Astrocyte of the spinal cord (primary cell): ENCODE data around the gene NDUFV2.
"Not testable (repeated sequence)": the region's sequence is repeated elsewhere in the genome, so short reads cannot be mapped to it uniquely, and the experiment has no call there.

Source experiments
- DNase-seq: peaks from one replicate; pipeline ENCODE4 v3.0.0; 2011; ENCODE audit warnings: low read depth, low spot score
- H3K4me3 ChIP-seq: 2 replicates; pipeline ENCODE4 v1.5.1; 2011; ENCODE audit warnings: low read depth, mild to moderate bottlenecking, low read length, moderate library complexity
- in situ Hi-C: cut with HindIII; loops from 2 replicates; pipeline ENCODE4 v1.10.0; 2017; ENCODE audit warnings: low sequenced_read_pairs
- TF ChIP-seq, protein P1 (sequence below): IDR thresholded peaks from 2 replicates; pipeline ENCODE4 v1.5.1; 2012; ENCODE audit warnings: low read depth, mild to moderate bottlenecking, low read length, inconsistent platforms

Gene NDUFV2

DNA sequence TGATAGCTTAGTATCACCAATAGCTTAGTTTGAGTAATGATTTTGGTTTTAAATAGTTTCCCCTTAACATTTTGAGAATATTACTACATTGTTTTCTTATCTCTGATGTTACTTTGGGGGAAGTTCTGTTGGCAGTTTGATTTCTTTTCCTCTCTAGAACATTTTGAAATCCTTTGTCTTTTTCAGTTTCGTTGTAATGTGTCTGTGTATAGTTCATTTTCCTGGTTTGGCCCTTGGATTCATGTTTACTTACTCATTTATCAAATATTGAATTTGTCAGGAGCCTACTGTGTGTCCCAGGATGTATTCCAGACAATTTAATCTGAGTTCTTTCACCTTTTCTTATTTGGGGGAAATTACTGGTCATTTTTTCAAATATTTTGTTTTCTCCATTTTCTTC lies 50.8 kb downstream of the NDUFV2 start:
- no peak overlapping the region for H3K4me3 ChIP-seq
- no peak for DNase-seq
- in situ Hi-C loops = no loop called here
- TF ChIP-seq, protein P1, sequence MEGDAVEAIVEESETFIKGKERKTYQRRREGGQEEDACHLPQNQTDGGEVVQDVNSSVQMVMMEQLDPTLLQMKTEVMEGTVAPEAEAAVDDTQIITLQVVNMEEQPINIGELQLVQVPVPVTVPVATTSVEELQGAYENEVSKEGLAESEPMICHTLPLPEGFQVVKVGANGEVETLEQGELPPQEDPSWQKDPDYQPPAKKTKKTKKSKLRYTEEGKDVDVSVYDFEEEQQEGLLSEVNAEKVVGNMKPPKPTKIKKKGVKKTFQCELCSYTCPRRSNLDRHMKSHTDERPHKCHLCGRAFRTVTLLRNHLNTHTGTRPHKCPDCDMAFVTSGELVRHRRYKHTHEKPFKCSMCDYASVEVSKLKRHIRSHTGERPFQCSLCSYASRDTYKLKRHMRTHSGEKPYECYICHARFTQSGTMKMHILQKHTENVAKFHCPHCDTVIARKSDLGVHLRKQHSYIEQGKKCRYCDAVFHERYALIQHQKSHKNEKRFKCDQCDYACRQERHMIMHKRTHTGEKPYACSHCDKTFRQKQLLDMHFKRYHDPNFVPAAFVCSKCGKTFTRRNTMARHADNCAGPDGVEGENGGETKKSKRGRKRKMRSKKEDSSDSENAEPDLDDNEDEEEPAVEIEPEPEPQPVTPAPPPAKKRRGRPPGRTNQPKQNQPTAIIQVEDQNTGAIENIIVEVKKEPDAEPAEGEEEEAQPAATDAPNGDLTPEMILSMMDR = no peak

DNA sequence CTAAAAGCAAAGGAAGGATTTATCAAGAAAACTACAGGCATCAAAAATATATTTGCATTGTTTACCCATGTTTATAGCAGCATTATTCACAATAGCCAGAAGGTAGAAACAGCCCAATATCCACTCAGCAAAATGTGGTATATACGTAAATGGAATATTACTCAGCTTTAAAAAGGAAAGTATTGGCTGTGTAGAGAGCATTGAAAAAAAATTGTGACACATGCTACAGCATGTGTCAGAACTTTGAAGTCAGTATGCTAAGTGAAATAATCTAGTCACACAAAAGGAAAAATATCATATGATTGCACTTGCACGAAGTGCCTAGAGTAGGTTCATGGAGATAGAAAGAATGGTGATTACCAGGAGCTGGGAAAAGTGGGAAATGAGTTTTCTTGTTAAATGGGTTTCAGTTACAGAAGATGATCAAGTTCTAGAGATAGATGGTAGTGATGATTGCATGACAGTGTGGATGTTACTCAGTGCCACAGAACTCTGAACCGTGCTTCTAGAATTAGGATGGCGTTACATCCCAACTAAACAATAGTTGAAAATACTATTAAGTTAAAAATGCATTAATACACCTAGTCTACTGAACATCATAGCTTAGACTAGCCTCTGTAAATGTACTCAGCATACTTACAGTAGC lies 54.2 kb downstream of the NDUFV2 start:
- DNase-seq = no peak
- TF ChIP-seq, protein P1 = no peak
- in situ Hi-C loops = no loop called here
- H3K4me3 ChIP-seq = no peak overlapping the region

DNA sequence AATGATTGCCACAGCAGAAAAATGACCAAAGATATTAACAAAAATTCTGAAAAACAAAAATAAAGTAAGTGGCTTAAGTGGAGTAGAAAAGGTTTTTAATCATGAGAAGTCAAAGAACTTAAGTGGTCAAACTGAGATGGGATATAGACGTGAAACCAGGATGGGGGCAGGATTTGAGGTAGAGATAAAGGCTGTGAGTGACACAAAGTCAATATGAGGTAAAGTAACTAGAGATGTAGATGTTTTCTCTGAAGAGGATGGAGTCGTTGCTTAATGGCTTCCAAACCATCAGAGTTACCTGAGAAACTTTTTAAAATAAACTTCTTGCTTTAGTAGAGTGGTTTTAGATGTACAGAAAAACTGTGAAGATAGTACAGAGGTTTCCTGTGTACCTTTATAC lies 55.3 kb downstream of the NDUFV2 start:
- in situ Hi-C loops = no loop called here
- TF ChIP-seq, protein P1 = no peak
- no peak for DNase-seq
- no peak overlapping the region for H3K4me3 ChIP-seq

DNA sequence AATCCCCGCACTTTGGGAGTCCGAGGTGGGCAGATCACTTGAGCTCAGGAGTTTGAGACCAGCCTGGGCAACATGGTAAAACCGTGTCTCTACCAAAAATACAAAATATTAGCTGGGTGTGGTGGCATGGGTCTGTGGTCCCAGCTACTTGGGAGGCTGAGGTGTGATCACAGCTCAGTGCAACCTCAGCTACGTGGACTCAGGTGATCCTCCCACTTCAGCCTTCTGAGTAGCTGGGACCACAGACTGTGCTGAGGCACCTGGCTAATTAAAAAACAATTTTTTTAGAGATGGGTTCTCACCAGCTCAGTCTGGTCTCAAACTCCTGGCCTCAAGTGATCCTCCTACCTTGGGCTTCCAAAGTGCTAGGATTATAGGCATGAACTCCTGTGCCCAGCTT lies 57.5 kb downstream of the NDUFV2 start:
- H3K4me3 ChIP-seq = no peak overlapping the region
- in situ Hi-C loops = no loop called here
- no peak for DNase-seq
- TF ChIP-seq, protein P1 = no peak

DNA sequence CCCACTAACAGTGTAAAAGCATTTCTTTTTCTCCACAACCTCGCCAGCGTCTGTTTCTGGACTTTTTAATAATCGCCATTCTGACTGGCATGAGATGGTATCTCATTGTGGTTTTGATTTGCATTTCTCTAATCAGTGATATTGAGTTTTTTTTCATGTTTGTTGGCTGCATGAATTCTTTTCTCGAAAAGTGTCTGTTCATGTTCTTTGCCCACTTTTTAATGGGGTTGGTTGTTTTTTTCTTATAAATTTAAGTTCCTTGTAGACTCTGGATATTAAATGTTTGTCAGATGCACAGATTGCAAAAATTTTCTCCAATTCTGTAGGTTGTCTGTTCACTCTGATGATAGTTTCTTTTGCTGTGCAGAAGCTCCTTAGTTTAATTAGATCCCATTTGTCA lies 60.2 kb downstream of the NDUFV2 start:
- DNase-seq, in situ Hi-C loops, H3K4me3 ChIP-seq: not testable (repeated sequence)

DNA sequence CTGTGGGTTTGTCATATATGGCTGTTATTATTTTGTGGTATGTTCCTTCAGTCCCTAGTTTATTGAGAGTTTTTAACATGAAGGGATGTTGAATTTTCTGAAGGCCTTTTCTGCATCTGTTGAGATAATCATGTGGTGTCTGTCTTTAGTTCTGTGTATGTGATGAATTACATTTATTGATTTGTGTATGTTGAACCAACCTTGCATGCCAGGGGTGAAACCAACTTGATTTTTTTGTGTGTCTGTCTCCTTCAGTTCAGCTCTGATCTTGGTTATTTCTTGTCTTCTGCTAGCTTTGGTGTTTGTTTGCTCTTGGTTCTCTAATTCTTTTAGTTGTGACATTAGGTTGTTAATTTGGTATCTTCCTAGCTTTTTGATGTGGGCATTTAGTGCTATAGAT lies 61.6 kb downstream of the NDUFV2 start:
- H3K4me3 ChIP-seq, DNase-seq, in situ Hi-C loops: not testable (repeated sequence)

DNA sequence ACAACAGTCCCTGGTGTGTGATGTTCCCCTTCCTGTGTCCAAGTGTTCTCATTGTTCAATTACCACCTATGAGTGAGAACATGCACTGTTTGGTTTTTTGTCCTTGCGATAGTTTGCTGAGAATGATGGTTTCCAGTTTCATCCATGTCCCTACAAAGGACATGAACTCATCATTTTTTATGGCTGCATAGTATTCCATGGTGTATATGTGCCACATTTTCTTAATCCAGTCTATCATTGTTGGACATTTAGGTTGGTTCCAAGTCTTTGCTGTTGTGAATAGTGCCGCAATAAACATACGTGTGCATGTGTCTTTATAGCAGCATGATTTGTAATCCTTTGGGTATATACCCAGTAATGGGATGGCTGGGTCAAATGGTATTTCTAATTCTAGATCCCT lies 63.4 kb downstream of the NDUFV2 start:
- DNase-seq, in situ Hi-C loops, H3K4me3 ChIP-seq: not testable (repeated sequence)

DNA sequence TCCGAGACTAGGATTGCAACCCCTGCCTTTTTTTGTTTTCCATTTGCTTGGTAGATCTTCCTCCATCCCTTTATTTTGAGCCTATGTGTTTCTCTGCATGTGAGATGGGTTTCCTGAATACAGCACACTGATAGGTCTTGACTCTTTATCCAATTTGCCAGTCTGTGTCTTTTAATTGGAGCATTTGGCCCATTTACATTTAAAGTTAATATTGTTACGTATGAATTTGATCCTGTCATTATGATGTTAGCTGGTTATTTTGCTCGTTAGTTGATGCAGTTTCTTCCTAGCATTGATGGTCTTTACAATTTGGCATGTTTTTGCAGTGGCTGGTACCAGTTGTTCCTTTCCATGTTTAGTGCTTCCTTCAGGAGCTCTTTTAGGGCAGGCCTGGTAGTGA lies 67.0 kb downstream of the NDUFV2 start:
- DNase-seq, H3K4me3 ChIP-seq, in situ Hi-C loops: not testable (repeated sequence)

DNA sequence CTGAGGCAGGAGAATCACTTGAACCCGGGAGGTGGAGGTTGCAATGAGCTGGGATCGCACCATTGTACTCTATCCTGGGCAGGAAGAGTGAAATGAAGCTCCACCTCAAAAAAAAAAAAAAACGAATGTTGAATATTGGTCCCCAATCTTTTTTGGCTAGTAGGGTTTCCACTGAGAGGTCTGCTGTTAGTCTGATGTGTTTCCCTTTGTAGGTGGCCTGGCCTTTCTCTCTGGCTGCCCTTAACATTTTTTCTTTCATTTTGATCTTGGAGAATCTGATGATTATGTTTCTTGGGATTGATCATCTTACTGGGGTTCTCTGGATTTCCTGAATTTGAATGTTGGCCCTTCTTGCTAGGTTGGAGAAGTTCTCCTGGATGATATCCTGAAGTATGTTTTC lies 69.4 kb downstream of the NDUFV2 start:
- DNase-seq, H3K4me3 ChIP-seq, in situ Hi-C loops: not testable (repeated sequence)
